Common myeloid progenitor, CD34-positive (primary cell): ENCODE results near the gene POU4F3.

Experiments used
- CTCF ChIA-PET: fragments of 350-600 bp; sonication (Branson Sonifier 250); formaldehyde crosslinking; loops from one replicate; lab custom pipeline; 2021; ENCODE audit warnings: antibody characterized with exemption; lab: Charles Lee
- POLR2A ChIA-PET: fragments of 350-600 bp; sonication (Branson Sonifier 250); formaldehyde crosslinking; loops from one replicate; lab custom pipeline; 2021; ENCODE audit warnings: antibody characterized with exemption; lab: Charles Lee
- DNase-seq, 3 donors: peaks; one replicate each; pipeline versions ENCODE4 v3.0.0 to v3.0.0-alpha.2; 2013
- H3K27ac ChIP-seq, 2 experiments: 1 replicate in 1 of 2; 2 replicates in 1 of 2; pipeline ENCODE4 v1.7.0; 2013; ENCODE audit warnings: inconsistent platforms in 2 of 2, low read length in 2 of 2, mild to moderate bottlenecking in 2 of 2, low read depth in 1 of 2, moderate library complexity in 1 of 2; ENCODE audit not compliant: severe bottlenecking in 2 of 2, insufficient read depth in 1 of 2, poor library complexity in 1 of 2
- H3K27me3 ChIP-seq, 5 experiments: replicated peaks in 2 of 5; 1 replicate in 3 of 5; 2 replicates in 2 of 5; pipeline versions ENCODE4 v1.6.1 to v1.7.0; 2013; ENCODE audit warnings: low read length in 4 of 5, mild to moderate bottlenecking in 2 of 5, moderate library complexity in 2 of 5, inconsistent platforms in 1 of 5; ENCODE audit not compliant: insufficient read depth in 5 of 5, control insufficient read depth in 4 of 5
- H3K36me3 ChIP-seq, 4 experiments: 1 replicate in 2 of 4; 2 replicates in 2 of 4; pipeline versions ENCODE4 v1.6.1 to v1.7.0; 2013; ENCODE audit warnings: low read length in 3 of 4, control low read depth in 1 of 4, mild to moderate bottlenecking in 1 of 4; ENCODE audit not compliant: control insufficient read depth in 4 of 4, insufficient read depth in 4 of 4
- H3K4me1 ChIP-seq, 4 experiments: 1 replicate in 3 of 4; 2 replicates in 1 of 4; pipeline versions ENCODE4 v1.6.1 to v1.7.1; 2013; ENCODE audit warnings: low read length in 3 of 4, mild to moderate bottlenecking in 3 of 4, control low read depth in 1 of 4, inconsistent platforms in 1 of 4, moderate library complexity in 1 of 4; ENCODE audit not compliant: control insufficient read depth in 4 of 4, insufficient read depth in 4 of 4; ENCODE audit errors: control extremely low read depth in 1 of 4
- H3K4me3 ChIP-seq, 7 experiments: 1 replicate in 4 of 7; 2 replicates in 3 of 7; pipeline versions ENCODE4 v1.5.1 to v1.7.0; 2013; ENCODE audit warnings: mild to moderate bottlenecking in 7 of 7, low read length in 6 of 7, moderate library complexity in 6 of 7, inconsistent platforms in 2 of 7, low read depth in 2 of 7, control low read depth in 1 of 7; ENCODE audit not compliant: insufficient read depth in 4 of 7, control insufficient read depth in 1 of 7; ENCODE audit errors: extremely low read depth in 1 of 7
- H3K9me3 ChIP-seq, 5 experiments: 1 replicate in 4 of 5; 2 replicates in 1 of 5; pipeline versions ENCODE4 v1.6.1 to v1.7.1; 2013; ENCODE audit warnings: low read length in 4 of 5, mild to moderate bottlenecking in 2 of 5, inconsistent platforms in 1 of 5, low read depth in 1 of 5, moderate library complexity in 1 of 5; ENCODE audit not compliant: control insufficient read depth in 4 of 5, insufficient read depth in 2 of 5; ENCODE audit errors: control extremely low read depth in 1 of 5
- WGBS: methylation state at CpG from one replicate; pipeline ENCODE4 v1.1.5; 2013; ENCODE audit not compliant: insufficient coverage; 5-methylcytosine and 5-hydroxymethylcytosine counted together

POU4F3 gene

GRCh38 chr5:146302406-146302805 is 36.2 kb upstream of the POU4F3 start:
- WGBS: no CpG with 5 or more reads among the region's 1 CpG
- Histone ChIP-seq H3K27me3 (peaks cover 0 to 10% (median 2%) of the 10 kb centered on the region in 5 experiments), H3K27ac (no peak overlapping the region), H3K36me3 (no peaks in the 10 kb centered on the region), H3K9me3 (no peaks in the 10 kb centered on the region), H3K4me3 (no peak overlapping the region), H3K4me1 (no peaks in the 10 kb centered on the region)
- no peak for DNase-seq
- CTCF ChIA-PET: interaction anchor here (1.0 to 2.1 kb wide), 4 partner anchors 14 to 124 kb away, joined by 3 to 6 read pairs (median 4); no protein-coding TSS in a partner anchor
- POLR2A ChIA-PET: no interaction called here

GRCh38 chr5:146306838-146307237 is 31.8 kb upstream of the POU4F3 start:
- WGBS: 100% methylated on average over 1 of the region's 1 CpG
- no peaks in the 10 kb centered on the region for H3K4me1 ChIP-seq
- H3K9me3 ChIP-seq: no peaks in the 10 kb centered on the region
- ChIA-PET POLR2A (no interaction called here), CTCF (interaction anchor here (1.3 kb wide), 1 partner anchor 12 kb away, joined by 3 read pairs; no protein-coding TSS in a partner anchor)
- peaks cover 0 to 8% (median 7%) of the 10 kb centered on the region in 5 experiments for H3K27me3 ChIP-seq
- DNase-seq: no peak
- no peak overlapping the region for H3K27ac ChIP-seq
- H3K36me3 ChIP-seq: no peaks in the 10 kb centered on the region
- no peak overlapping the region for H3K4me3 ChIP-seq

DNA sequence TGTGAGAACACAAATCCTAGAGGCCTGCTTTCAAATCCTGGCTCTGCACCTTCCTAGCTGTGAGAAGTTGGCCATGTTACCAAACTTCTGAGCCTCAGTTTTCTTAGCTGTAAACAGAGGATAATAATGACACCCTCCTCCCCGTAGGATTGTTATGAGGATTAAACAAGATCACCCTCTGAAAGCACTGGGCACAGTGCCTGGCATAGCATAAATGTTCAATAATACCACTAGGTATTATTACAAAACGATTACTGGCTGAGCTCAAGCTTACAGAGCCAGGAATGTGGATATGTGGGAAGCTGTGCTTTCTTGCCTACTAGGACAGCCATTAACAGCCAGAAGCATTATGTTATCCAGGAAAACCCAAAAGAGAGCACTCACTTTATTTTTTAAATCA is 30.8 kb upstream of the POU4F3 start:
- ChIA-PET CTCF (interaction anchor here (1.3 kb wide), 1 partner anchor 13 kb away, joined by 3 read pairs; no protein-coding TSS in a partner anchor), POLR2A (no interaction called here)
- Histone ChIP-seq H3K27ac (no peak overlapping the region), H3K9me3 (no peaks in the 10 kb centered on the region), H3K27me3 (peaks cover 0 to 8% (median 5%) of the 10 kb centered on the region in 5 experiments), H3K4me1 (peaks cover 0 to 4% (median under 1%) of the 10 kb centered on the region in 4 experiments), H3K36me3 (no peaks in the 10 kb centered on the region), H3K4me3 (no peak overlapping the region)
- WGBS: no CpG with 5 or more reads among the region's 2 CpGs
- no peak for DNase-seq

- no peak for DNase-seq
- POLR2A ChIA-PET: no interaction called here
- peaks cover 0 to 12% (median 4%) of the 10 kb centered on the region in 4 experiments for H3K4me1 ChIP-seq
- CTCF ChIA-PET: no interaction called here
- no peak overlapping the region for H3K4me3 ChIP-seq
- H3K9me3 ChIP-seq: no peaks in the 10 kb centered on the region
- peaks cover 0 to 11% (median 3%) of the 10 kb centered on the region in 5 experiments for H3K27me3 ChIP-seq
- no peak overlapping the region for H3K27ac ChIP-seq
- no peaks in the 10 kb centered on the region for H3K36me3 ChIP-seq
Measured at GRCh38 chr5:146310540-146310939, 28.1 kb upstream of the POU4F3 start.

DNA sequence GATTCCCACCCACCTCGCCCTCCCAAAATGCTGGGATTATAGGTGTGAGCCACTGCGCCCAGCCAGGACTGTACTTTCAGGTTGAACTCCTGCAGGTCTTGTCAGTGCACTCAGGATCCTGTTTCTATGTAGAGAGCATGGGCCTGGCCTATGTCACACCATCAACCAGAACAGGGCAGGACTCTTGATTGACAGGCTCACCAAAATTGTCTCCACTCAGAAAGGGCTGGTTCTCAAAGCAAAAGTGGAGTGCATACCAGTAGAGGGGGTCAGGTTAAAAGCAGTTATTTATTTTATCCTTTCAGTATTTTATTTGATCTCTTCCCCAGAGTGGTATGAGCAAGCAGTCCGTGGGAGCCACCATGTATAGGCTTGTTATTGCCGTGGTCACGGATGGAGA is 27.4 kb upstream of the POU4F3 start:
- CTCF ChIA-PET: no interaction called here
- H3K27ac ChIP-seq: no peak overlapping the region
- WGBS: 96% methylated on average over 5 of the region's 5 CpGs
- peaks cover 0 to 12% (median 4%) of the 10 kb centered on the region in 4 experiments for H3K4me1 ChIP-seq
- POLR2A ChIA-PET: no interaction called here
- H3K9me3 ChIP-seq: no peaks in the 10 kb centered on the region
- H3K36me3 ChIP-seq: no peaks in the 10 kb centered on the region
- H3K27me3 ChIP-seq: peaks cover 0 to 11% (median 5%) of the 10 kb centered on the region in 5 experiments
- DNase-seq: no peak
- H3K4me3 ChIP-seq: no peak overlapping the region

DNA sequence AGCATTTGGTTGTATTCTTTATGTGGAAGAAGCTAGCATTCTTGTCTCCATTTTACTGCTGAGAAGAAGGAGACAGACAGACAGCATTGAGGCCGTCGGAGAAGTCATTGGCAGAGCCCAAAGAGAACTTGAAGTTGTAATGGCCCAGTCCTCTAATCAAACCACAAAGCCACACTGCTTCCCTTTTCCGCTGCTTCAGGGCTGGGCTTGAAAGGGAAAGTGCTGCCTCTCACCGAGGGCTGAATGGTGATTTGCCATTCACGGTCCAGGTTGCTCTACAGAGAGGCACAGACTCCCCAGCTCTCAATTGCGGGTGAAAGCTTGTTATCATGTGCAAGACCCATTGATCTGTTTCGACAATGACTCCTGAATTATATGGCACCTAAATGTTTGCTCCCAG is 25.6 kb upstream of the POU4F3 start:
- Histone ChIP-seq H3K9me3 (no peaks in the 10 kb centered on the region), H3K36me3 (no peaks in the 10 kb centered on the region), H3K4me3 (peak overlapping the region in 3 of 7 experiments; percentile 1 to 50 (median 30)), H3K27ac (no peak overlapping the region), H3K4me1 (peaks cover 0 to 12% (median 4%) of the 10 kb centered on the region in 4 experiments), H3K27me3 (peaks cover 0 to 11% (median 7%) of the 10 kb centered on the region in 5 experiments)
- peak; percentile 71 to 92 (median 91) for DNase-seq
- 0% methylated on average over 5 of the region's 7 CpGs for WGBS
- ChIA-PET CTCF (no interaction called here), POLR2A (no interaction called here)

DNA sequence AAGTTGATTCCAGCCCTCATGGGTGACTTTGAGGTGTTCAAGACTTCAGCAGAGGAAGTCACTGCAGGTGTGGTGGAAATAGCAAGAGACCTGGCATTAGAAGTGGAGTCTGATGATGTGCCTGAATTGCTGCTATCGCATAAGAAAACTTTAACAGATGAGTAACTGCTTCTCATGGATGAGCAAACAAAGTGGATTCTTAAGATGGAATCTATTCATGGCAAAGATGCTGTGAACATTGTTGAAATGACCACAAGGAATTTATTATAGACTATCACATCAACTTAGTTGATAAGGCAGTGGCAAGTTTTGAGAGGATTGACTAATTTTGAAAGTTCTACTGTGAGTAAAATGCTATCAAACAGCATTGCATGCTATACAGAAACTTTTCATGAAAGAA is 17.1 kb upstream of the POU4F3 start:
- peaks cover 0 to 2% (median 0%) of the 10 kb centered on the region in 5 experiments for H3K27me3 ChIP-seq
- H3K36me3 ChIP-seq: no peaks in the 10 kb centered on the region
- no CpG with 5 or more reads among the region's 1 CpG for WGBS
- H3K4me1 ChIP-seq: no peaks in the 10 kb centered on the region
- POLR2A ChIA-PET: no interaction called here
- CTCF ChIA-PET: interaction anchor here (1.2 kb wide), 1 partner anchor 13 kb away, joined by 3 read pairs; no protein-coding TSS in a partner anchor
- DNase-seq: no peak
- H3K9me3 ChIP-seq: peaks cover 0 to 12% (median 4%) of the 10 kb centered on the region in 5 experiments
- no peak overlapping the region for H3K4me3 ChIP-seq
- H3K27ac ChIP-seq: no peak overlapping the region
